ENCODE measurements around the gene METTL23. TPM values are rescaled to one million over a fixed set of nuclear protein-coding genes. Genes with fewer than 3 reads are reported as not detected.

The METTL23 gene
- total and polyA plus RNA-seq, 2 of the 8 experiments (the other 6 are each of a cell fraction or from before 2014, with no cell fraction given), result 36.1 to 60.2 TPM

DNA sequence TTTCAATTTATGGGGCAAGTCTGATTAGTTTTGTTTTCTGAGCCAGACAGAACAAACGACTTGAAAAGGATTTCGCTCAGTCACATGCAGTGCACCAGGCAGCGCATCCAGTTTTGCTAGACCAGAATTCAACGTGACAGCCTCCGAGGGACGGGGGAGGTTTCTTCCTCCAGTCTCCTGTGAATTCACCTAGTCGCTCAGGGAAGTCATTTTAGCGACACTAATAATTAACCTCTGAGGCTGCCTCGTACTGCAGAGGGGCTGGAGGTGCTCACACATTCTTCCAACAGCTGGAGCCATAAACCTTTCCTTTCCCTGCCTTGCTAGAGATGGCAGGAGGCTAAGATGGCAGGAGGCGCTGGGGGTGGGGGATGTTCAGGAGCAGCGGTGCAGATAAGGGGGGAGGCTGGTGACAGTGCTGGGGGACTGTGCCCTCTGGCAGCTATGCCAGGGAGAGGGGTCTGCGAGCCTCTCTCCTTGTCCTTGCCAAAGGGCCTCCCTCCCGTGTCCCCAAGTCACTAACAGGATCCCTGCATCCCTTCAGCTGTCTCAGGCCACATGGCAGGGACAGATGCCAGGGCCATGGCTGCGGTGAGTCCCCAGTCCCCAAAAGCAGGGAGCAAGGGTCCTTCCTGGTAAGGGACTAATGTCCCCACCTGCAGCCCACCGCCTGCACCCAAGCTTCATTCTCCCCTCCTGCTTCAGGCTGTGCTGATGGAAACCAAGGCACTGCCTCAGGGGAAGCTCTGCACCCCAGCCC is 39.9 kb upstream of the METTL23 start (continued):
- no peak for TF ChIP-seq ATF3 (IDR thresholded peaks at IDR 0.05; ENCODE audit: insufficient read depth, low read depth, low read length)
- no peak for TF ChIP-seq CREB1 (IDR thresholded peaks at IDR 0.05)
- TF ChIP-seq EP300 (IDR thresholded peaks at IDR 0.05; ENCODE audit: borderline replicate concordance in 1 of 2, low read depth in 2 of 2, low read length in 2 of 2), result no peak
- TF ChIP-seq BCL11A (IDR thresholded peaks at IDR 0.05; ENCODE audit: low read depth in 2 of 2, low read length in 2 of 2), result no peak
- no peak for TF ChIP-seq TCF12 (IDR thresholded peaks at IDR 0.05; ENCODE audit: low read depth, low read length)
- TF ChIP-seq KDM5A (IDR thresholded peaks at IDR 0.05; ENCODE audit: low read length), result no peak
